ENCODE measurements around the gene GRIFIN. TPM values are rescaled to one million over a fixed set of nuclear protein-coding genes. Genes with fewer than 3 reads are reported as not detected.
A peak's percentile ranks its signal among the peaks of the same experiment; 100 is the strongest.

GRIFIN gene
- total and polyA plus RNA-seq, 9 of the 15 experiments (the other 6 are each of a cell fraction or from before 2014, with no cell fraction given): not detected

DNA sequence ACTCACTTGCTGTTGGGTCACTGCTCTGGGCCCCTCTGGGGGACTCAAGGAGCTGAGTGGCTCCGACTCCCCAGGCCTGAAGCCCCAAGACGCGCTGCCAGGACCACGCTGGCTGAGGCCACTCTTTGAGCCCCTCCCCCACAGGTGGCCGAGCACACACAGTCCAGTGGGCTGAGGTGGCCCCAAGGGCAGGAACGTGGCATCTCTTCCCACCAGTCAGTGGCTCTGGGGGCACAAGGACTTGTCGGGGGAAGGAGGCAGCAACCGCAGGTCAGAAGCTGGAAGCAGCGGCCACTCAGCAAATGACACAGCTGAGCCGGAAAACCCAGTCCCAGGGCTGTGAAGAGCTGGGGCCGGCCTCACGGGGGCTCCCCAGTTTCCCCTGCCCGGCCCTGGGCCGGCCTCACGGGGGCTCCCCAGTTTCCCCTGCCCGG, 24.1 kb downstream of the GRIFIN start (continued):
- TF ChIP-seq ZNF165 (CRISPR knock-in tag; IDR thresholded peaks at IDR 0.05; ENCODE audit: borderline replicate concordance): no peak
- no peak for TF ChIP-seq EP400 (IDR thresholded peaks at IDR 0.05)
- no peak for TF ChIP-seq RNF2 (IDR thresholded peaks at IDR 0.05)
- TF ChIP-seq, protein P1, sequence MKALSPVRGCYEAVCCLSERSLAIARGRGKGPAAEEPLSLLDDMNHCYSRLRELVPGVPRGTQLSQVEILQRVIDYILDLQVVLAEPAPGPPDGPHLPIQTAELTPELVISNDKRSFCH (CRISPR knock-in tag; IDR thresholded peaks at IDR 0.05): no peak
- TF ChIP-seq, protein P1 (tag; IDR thresholded peaks at IDR 0.05): no peak
- TF ChIP-seq MTA1 (IDR thresholded peaks at IDR 0.05; ENCODE audit: borderline replicate concordance): no peak
- TF ChIP-seq RBM15 (IDR thresholded peaks at IDR 0.05; ENCODE audit: insufficient read depth, low read length): no peak
- TF ChIP-seq, protein P2, sequence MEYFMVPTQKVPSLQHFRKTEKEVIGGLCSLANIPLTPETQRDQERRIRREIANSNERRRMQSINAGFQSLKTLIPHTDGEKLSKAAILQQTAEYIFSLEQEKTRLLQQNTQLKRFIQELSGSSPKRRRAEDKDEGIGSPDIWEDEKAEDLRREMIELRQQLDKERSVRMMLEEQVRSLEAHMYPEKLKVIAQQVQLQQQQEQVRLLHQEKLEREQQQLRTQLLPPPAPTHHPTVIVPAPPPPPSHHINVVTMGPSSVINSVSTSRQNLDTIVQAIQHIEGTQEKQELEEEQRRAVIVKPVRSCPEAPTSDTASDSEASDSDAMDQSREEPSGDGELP (CRISPR knock-in tag; IDR thresholded peaks at IDR 0.05; ENCODE audit: borderline replicate concordance): peak; percentile 69
- TF ChIP-seq, protein P3, sequence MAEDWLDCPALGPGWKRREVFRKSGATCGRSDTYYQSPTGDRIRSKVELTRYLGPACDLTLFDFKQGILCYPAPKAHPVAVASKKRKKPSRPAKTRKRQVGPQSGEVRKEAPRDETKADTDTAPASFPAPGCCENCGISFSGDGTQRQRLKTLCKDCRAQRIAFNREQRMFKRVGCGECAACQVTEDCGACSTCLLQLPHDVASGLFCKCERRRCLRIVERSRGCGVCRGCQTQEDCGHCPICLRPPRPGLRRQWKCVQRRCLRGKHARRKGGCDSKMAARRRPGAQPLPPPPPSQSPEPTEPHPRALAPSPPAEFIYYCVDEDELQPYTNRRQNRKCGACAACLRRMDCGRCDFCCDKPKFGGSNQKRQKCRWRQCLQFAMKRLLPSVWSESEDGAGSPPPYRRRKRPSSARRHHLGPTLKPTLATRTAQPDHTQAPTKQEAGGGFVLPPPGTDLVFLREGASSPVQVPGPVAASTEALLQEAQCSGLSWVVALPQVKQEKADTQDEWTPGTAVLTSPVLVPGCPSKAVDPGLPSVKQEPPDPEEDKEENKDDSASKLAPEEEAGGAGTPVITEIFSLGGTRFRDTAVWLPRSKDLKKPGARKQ (CRISPR knock-in tag; IDR thresholded peaks at IDR 0.05): no peak
- TF ChIP-seq ZFP1 (CRISPR knock-in tag; IDR thresholded peaks at IDR 0.05): no peak
- no peak for TF ChIP-seq FUS (optimal IDR thresholded peaks at IDR 0.05; ENCODE audit: low read depth, low read length)
- TF ChIP-seq TBP (optimal IDR thresholded peaks at IDR 0.05; ENCODE audit: low read depth, low read length): no peak
- TF ChIP-seq, protein P4, sequence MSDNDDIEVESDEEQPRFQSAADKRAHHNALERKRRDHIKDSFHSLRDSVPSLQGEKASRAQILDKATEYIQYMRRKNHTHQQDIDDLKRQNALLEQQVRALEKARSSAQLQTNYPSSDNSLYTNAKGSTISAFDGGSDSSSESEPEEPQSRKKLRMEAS (CRISPR knock-in tag; IDR thresholded peaks at IDR 0.05): 0 out of 2 replicates have a peak, but pooled peaks have one; percentile 25
- no peak for TF ChIP-seq SRSF3 (IDR thresholded peaks at IDR 0.05; ENCODE audit: insufficient read depth, low read length)
- TF ChIP-seq, protein P5, sequence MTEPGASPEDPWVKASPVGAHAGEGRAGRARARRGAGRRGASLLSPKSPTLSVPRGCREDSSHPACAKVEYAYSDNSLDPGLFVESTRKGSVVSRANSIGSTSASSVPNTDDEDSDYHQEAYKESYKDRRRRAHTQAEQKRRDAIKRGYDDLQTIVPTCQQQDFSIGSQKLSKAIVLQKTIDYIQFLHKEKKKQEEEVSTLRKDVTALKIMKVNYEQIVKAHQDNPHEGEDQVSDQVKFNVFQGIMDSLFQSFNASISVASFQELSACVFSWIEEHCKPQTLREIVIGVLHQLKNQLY (CRISPR knock-in tag; conservative IDR thresholded peaks at IDR 0.05): no peak
- no peak for TF ChIP-seq SMARCB1 (IDR thresholded peaks at IDR 0.05; ENCODE audit: insufficient read length, low read depth)
- TF ChIP-seq, protein P6, sequence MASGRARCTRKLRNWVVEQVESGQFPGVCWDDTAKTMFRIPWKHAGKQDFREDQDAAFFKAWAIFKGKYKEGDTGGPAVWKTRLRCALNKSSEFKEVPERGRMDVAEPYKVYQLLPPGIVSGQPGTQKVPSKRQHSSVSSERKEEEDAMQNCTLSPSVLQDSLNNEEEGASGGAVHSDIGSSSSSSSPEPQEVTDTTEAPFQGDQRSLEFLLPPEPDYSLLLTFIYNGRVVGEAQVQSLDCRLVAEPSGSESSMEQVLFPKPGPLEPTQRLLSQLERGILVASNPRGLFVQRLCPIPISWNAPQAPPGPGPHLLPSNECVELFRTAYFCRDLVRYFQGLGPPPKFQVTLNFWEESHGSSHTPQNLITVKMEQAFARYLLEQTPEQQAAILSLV (tag; IDR thresholded peaks at IDR 0.05): no peak
- TF ChIP-seq ZNF175 (CRISPR knock-in tag; IDR thresholded peaks at IDR 0.05; ENCODE audit: low read depth): no peak
- no peak for TF ChIP-seq OTX1 (CRISPR knock-in tag; IDR thresholded peaks at IDR 0.05)
- TF ChIP-seq, protein P7, sequence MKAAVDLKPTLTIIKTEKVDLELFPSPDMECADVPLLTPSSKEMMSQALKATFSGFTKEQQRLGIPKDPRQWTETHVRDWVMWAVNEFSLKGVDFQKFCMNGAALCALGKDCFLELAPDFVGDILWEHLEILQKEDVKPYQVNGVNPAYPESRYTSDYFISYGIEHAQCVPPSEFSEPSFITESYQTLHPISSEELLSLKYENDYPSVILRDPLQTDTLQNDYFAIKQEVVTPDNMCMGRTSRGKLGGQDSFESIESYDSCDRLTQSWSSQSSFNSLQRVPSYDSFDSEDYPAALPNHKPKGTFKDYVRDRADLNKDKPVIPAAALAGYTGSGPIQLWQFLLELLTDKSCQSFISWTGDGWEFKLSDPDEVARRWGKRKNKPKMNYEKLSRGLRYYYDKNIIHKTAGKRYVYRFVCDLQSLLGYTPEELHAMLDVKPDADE (conservative IDR thresholded peaks at IDR 0.05; ENCODE audit: control insufficient read depth, low read depth, low read length): no peak
- no peak for TF ChIP-seq NEUROD1 (IDR thresholded peaks at IDR 0.05; ENCODE audit: borderline replicate concordance, low read depth, low read length, partially characterized antibody)
- no peak for TF ChIP-seq NONO (IDR thresholded peaks at IDR 0.05; ENCODE audit: low read depth in 2 of 2, low read length in 1 of 2)
- no peak for TF ChIP-seq TCFL5 (CRISPR knock-in tag; conservative IDR thresholded peaks at IDR 0.05)
